ENCODE results near the gene ALKBH4.

DNA sequence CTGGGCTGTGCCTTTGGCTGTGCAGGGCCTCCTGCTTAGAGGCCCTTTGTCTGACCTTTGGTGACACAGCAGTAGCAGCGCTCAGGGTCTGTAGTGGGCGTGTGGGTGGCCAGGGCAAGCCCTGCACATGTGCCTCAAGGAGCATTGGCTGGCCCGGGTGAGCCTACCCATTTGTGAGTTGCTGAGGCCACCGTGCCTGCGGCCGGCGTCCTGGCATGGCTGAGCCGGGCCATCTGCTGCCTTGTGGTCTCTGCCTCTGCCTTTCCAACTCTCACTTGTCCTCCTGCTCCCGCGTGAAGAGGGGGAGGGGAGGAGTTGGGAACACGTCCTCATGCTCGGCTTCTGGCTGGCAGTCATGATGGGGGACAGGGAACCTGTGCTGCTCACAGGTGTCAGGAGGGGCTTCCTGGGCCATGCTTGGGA is 40.5 kb downstream of the ALKBH4 start:
- TF ChIP-seq, protein P1, sequence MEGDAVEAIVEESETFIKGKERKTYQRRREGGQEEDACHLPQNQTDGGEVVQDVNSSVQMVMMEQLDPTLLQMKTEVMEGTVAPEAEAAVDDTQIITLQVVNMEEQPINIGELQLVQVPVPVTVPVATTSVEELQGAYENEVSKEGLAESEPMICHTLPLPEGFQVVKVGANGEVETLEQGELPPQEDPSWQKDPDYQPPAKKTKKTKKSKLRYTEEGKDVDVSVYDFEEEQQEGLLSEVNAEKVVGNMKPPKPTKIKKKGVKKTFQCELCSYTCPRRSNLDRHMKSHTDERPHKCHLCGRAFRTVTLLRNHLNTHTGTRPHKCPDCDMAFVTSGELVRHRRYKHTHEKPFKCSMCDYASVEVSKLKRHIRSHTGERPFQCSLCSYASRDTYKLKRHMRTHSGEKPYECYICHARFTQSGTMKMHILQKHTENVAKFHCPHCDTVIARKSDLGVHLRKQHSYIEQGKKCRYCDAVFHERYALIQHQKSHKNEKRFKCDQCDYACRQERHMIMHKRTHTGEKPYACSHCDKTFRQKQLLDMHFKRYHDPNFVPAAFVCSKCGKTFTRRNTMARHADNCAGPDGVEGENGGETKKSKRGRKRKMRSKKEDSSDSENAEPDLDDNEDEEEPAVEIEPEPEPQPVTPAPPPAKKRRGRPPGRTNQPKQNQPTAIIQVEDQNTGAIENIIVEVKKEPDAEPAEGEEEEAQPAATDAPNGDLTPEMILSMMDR (optimal IDR thresholded peaks at IDR 0.05 in 1 of 3, IDR thresholded peaks at IDR 0.05 in 1 of 3, conservative IDR thresholded peaks at IDR 0.05 in 1 of 3; ENCODE audit: extremely low read depth in 1 of 3, insufficient read depth in 2 of 3, low read length in 3 of 3): no peak
- TF ChIP-seq EZH2 (IDR thresholded peaks at IDR 0.05; ENCODE audit: low read length): no peak
